Measurements from ENCODE around the gene AKT3. TPM values are rescaled to one million over a fixed set of nuclear protein-coding genes. Genes with fewer than 3 reads are reported as not detected.

AKT3 gene
- total RNA-seq, 5 donors from 2014 or later (not counting 1 experiment from before 2014, with no cell fraction given): 94.5 to 124 (median 112) TPM

DNA sequence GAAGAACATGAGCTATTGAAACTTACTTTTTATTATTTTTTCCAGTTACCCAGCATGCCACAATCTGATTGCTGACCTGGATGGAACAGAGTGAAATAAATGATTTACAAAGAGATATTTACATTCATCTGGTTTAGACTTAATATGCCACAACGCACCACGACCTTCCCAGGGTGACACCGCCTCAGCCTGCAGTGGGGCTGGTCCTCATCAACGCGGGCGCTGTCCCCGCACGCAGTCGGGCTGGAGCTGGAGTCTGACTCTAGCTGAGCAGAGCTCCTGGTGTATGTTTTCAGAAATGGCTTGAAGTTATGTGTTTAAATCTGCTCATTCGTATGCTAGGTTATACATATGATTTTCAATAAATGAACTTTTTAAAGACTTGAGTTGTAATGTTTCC is 350.3 kb downstream of the AKT3 start:
- H3K36me3 Mint-ChIP-seq: peaks cover 44% of the 10 kb centered on the region
- no peaks in the 10 kb centered on the region for H3K4me1 ChIP-seq (ENCODE audit: control insufficient read depth in 1 of 2, extremely low read depth in 1 of 2, insufficient read depth in 2 of 2, low read length in 2 of 2)
- H3K27me3 Mint-ChIP-seq: no peaks in the 10 kb centered on the region
- no peak for ATAC-seq (replicated peaks in 1 of 4)
- no peak overlapping the region for H3K4me3 Mint-ChIP-seq
- WGBS (ENCODE audit: insufficient coverage): 100% methylated on average over 1 of the region's 10 CpGs
- peak overlapping the region in 1 of 2 donors; percentile 66 for H3K27ac Mint-ChIP-seq
- POLR2A ChIA-PET: interaction anchor here in 1 of 2 donors (0.5 kb wide), 1 partner anchor 1184 kb away, joined by 4 read pairs; no protein-coding TSS in a partner anchor
- H3K36me3 ChIP-seq (ENCODE audit: control insufficient read depth in 2 of 2, extremely low read depth in 1 of 2, insufficient read depth in 1 of 2, low read length in 1 of 2): peaks cover 0 to 28% of the 10 kb centered on the region in 2 donors
- H3K9me3 ChIP-seq: no peaks in the 10 kb centered on the region
- no peaks in the 10 kb centered on the region for H3K9me3 Mint-ChIP-seq
- DNase-seq: no peak
- H3K4me1 Mint-ChIP-seq: peaks cover 0 to 2% (median 0%) of the 10 kb centered on the region in 3 donors
- no peak overlapping the region for H3K27ac ChIP-seq (ENCODE audit: low read length)
- H3K4me3 ChIP-seq (ENCODE audit: control insufficient read depth in 1 of 2, extremely low read depth in 1 of 2, low read length in 1 of 2): no peak overlapping the region
- H3K27me3 ChIP-seq (replicated peaks in 1 of 2; ENCODE audit: control insufficient read depth in 2 of 2, extremely low read depth in 1 of 2, insufficient read depth in 2 of 2, low read length in 1 of 2): no peaks in the 10 kb centered on the region
- CTCF ChIA-PET: no interaction called here

DNA sequence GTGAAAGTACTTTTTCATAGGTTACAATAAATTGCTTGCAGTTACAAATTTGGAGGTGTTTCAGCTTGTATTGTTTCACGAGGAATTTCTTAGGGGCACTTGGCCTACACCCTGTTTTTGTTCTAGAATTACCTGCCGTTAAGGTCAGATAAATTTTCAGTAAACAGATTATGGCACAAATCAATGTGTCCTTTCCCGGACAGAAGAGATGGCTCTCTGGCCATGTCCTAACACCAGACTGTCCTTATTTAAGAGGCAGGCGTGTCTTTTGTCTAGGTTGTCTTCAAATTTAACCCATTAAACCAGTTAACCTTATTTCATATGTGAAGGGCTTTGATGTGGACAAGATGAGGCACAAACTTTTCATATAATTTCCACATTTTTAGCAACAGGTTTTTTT is 350.8 kb downstream of the AKT3 start:
- DNase-seq (no peak), ATAC-seq (replicated peaks in 1 of 4) (no peak)
- Mint-ChIP-seq H3K4me1 (peaks cover 0 to 2% (median 0%) of the 10 kb centered on the region in 3 donors), H3K4me3 (no peak overlapping the region), H3K27me3 (no peaks in the 10 kb centered on the region), H3K36me3 (peaks cover 40% of the 10 kb centered on the region), H3K27ac (no peak overlapping the region), H3K9me3 (no peaks in the 10 kb centered on the region)
- 93% methylated on average over 2 of the region's 4 CpGs for WGBS (ENCODE audit: insufficient coverage)
- Histone ChIP-seq H3K36me3 (ENCODE audit: control insufficient read depth in 2 of 2, extremely low read depth in 1 of 2, insufficient read depth in 1 of 2, low read length in 1 of 2) (peaks cover 0 to 25% of the 10 kb centered on the region in 2 donors), H3K4me3 (ENCODE audit: control insufficient read depth in 1 of 2, extremely low read depth in 1 of 2, low read length in 1 of 2) (no peak overlapping the region), H3K27ac (ENCODE audit: low read length) (no peak overlapping the region), H3K9me3 (no peaks in the 10 kb centered on the region), H3K27me3 (replicated peaks in 1 of 2; ENCODE audit: control insufficient read depth in 2 of 2, extremely low read depth in 1 of 2, insufficient read depth in 2 of 2, low read length in 1 of 2) (no peaks in the 10 kb centered on the region), H3K4me1 (ENCODE audit: control insufficient read depth in 1 of 2, extremely low read depth in 1 of 2, insufficient read depth in 2 of 2, low read length in 2 of 2) (no peaks in the 10 kb centered on the region)
- CTCF ChIA-PET: no interaction called here
- POLR2A ChIA-PET: no interaction called here

DNA sequence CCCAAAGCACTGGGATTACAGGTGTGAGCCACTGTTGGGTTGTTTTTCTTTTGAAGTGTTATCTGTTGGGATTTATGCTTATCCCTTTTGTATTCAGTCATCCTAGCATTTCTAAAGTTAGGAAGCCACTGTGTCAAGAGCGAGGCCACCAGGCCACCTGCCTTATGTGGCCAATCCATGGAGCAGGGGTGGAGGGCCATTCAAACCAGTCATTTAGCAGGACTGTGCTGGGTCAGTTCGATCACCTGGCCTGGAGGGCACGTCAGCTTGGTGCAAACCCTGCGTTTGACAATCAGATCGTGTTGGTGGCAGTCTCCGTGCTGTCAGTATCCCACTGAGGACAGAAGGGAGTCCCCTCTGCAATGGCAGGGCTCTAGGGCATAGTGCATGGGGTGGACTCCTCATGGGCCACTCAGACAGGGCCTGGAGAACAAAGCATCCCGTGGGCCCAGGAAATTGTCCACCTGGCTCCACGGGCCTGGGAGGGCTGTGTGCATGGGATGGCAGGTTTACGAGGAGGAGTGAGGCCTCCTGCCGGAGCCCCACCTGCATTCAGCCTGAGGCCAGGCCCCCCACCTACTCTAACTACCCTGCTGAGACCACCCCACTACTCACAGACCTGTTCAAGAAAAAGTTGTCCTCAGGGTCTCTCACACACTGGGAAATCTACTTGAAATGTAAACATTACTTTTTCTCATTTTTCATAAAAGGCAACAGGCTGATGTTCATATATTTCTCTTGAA is 351.9 kb downstream of the AKT3 start:
- Histone ChIP-seq H3K27me3 (replicated peaks in 1 of 2; ENCODE audit: control insufficient read depth in 2 of 2, extremely low read depth in 1 of 2, insufficient read depth in 2 of 2, low read length in 1 of 2) (no peaks in the 10 kb centered on the region), H3K4me1 (ENCODE audit: control insufficient read depth in 1 of 2, extremely low read depth in 1 of 2, insufficient read depth in 2 of 2, low read length in 2 of 2) (no peaks in the 10 kb centered on the region), H3K27ac (ENCODE audit: low read length) (no peak overlapping the region), H3K4me3 (ENCODE audit: control insufficient read depth in 1 of 2, extremely low read depth in 1 of 2, low read length in 1 of 2) (no peak overlapping the region), H3K36me3 (ENCODE audit: control insufficient read depth in 2 of 2, extremely low read depth in 1 of 2, insufficient read depth in 1 of 2, low read length in 1 of 2) (peaks cover 0 to 15% of the 10 kb centered on the region in 2 donors), H3K9me3 (no peaks in the 10 kb centered on the region)
- ATAC-seq (replicated peaks in 1 of 4) (no peak), DNase-seq (no peak)
- 99% methylated on average over 10 of the region's 10 CpGs for WGBS (ENCODE audit: insufficient coverage)
- H3K27ac Mint-ChIP-seq: no peak overlapping the region
- H3K4me3 Mint-ChIP-seq: no peak overlapping the region
- POLR2A ChIA-PET: no interaction called here
- CTCF ChIA-PET: no interaction called here
- H3K36me3 Mint-ChIP-seq: peaks cover 29% of the 10 kb centered on the region
- no peaks in the 10 kb centered on the region for H3K9me3 Mint-ChIP-seq
- no peaks in the 10 kb centered on the region for H3K27me3 Mint-ChIP-seq
- peaks cover 0 to 2% (median 0%) of the 10 kb centered on the region in 3 donors for H3K4me1 Mint-ChIP-seq

DNA sequence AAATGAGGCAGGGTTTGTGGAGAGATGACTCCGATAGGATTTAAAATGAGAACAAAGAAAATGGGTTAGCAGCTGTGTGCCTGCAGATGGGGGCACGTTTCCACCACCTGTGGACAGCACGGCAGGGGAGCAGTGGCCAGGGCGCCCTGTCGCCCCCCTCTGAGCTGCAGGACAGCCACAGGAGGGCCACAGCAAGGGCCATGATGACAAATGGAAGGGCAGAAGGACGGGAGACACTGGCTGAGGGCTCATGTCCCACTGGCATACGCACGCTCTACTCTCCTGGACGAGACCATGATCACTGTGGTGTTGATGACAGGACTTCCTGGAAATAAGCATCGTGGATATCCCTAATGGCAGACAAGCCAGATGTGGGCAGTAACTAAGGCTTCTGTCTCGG is 353.2 kb downstream of the AKT3 start:
- peaks cover 0 to 2% (median 0%) of the 10 kb centered on the region in 3 donors for H3K4me1 Mint-ChIP-seq
- no peak overlapping the region for H3K4me3 ChIP-seq (ENCODE audit: control insufficient read depth in 1 of 2, extremely low read depth in 1 of 2, low read length in 1 of 2)
- H3K27ac ChIP-seq (ENCODE audit: low read length): no peak overlapping the region
- WGBS (ENCODE audit: insufficient coverage): 97% methylated on average over 10 of the region's 11 CpGs
- H3K27me3 ChIP-seq (replicated peaks in 1 of 2; ENCODE audit: control insufficient read depth in 2 of 2, extremely low read depth in 1 of 2, insufficient read depth in 2 of 2, low read length in 1 of 2): no peaks in the 10 kb centered on the region
- no peaks in the 10 kb centered on the region for H3K27me3 Mint-ChIP-seq
- CTCF ChIA-PET: no interaction called here
- H3K4me3 Mint-ChIP-seq: no peak overlapping the region
- POLR2A ChIA-PET: no interaction called here
- ATAC-seq (replicated peaks in 1 of 4): no peak
- no peaks in the 10 kb centered on the region for H3K4me1 ChIP-seq (ENCODE audit: control insufficient read depth in 1 of 2, extremely low read depth in 1 of 2, insufficient read depth in 2 of 2, low read length in 2 of 2)
- peaks cover 0 to 4% of the 10 kb centered on the region in 2 donors for H3K36me3 ChIP-seq (ENCODE audit: control insufficient read depth in 2 of 2, extremely low read depth in 1 of 2, insufficient read depth in 1 of 2, low read length in 1 of 2)
- no peak for DNase-seq
- no peaks in the 10 kb centered on the region for H3K9me3 Mint-ChIP-seq
- peaks cover 20% of the 10 kb centered on the region for H3K36me3 Mint-ChIP-seq
- no peaks in the 10 kb centered on the region for H3K9me3 ChIP-seq
- H3K27ac Mint-ChIP-seq: peak overlapping the region in 1 of 2 donors; percentile 16

DNA sequence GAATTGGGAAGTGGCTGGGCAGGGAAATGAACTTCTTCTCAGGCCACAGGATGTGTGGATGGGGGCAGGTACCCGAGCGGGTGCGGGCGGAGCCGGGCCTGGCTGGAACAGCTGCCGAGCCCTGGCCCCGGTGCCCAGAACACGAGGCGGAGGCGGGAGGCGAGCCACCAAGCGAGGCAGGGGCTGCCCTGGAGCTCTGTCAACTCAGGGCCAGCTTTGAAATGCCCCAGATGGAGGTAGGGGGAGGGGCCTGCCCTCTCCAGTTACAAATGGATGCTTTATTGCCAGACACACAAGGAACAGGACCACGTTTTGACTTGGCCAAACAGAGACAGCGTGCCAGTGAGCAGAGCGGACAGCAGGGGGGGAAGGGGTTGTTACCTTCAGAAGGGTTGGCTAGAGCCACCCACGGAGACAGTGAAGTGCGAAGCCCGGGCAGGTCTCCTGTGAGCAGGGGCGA is 353.8 kb downstream of the AKT3 start:
- H3K27ac Mint-ChIP-seq: peak overlapping the region in 1 of 2 donors; percentile 13
- 89% methylated on average over 16 of the region's 19 CpGs for WGBS (ENCODE audit: insufficient coverage)
- POLR2A ChIA-PET: no interaction called here
- no peak for DNase-seq
- Histone ChIP-seq H3K27ac (ENCODE audit: low read length) (no peak overlapping the region), H3K4me1 (ENCODE audit: control insufficient read depth in 1 of 2, extremely low read depth in 1 of 2, insufficient read depth in 2 of 2, low read length in 2 of 2) (no peaks in the 10 kb centered on the region), H3K36me3 (ENCODE audit: control insufficient read depth in 2 of 2, extremely low read depth in 1 of 2, insufficient read depth in 1 of 2, low read length in 1 of 2) (peaks cover 0 to 3% of the 10 kb centered on the region in 2 donors), H3K4me3 (ENCODE audit: control insufficient read depth in 1 of 2, extremely low read depth in 1 of 2, low read length in 1 of 2) (no peak overlapping the region), H3K27me3 (replicated peaks in 1 of 2; ENCODE audit: control insufficient read depth in 2 of 2, extremely low read depth in 1 of 2, insufficient read depth in 2 of 2, low read length in 1 of 2) (no peaks in the 10 kb centered on the region), H3K9me3 (no peaks in the 10 kb centered on the region)
- peaks cover 0 to 2% (median 0%) of the 10 kb centered on the region in 3 donors for H3K4me1 Mint-ChIP-seq
- H3K9me3 Mint-ChIP-seq: no peaks in the 10 kb centered on the region
- CTCF ChIA-PET: no interaction called here
- no peak for ATAC-seq (replicated peaks in 1 of 4)
- no peaks in the 10 kb centered on the region for H3K27me3 Mint-ChIP-seq
- H3K36me3 Mint-ChIP-seq: peaks cover 20% of the 10 kb centered on the region
- H3K4me3 Mint-ChIP-seq: no peak overlapping the region

DNA sequence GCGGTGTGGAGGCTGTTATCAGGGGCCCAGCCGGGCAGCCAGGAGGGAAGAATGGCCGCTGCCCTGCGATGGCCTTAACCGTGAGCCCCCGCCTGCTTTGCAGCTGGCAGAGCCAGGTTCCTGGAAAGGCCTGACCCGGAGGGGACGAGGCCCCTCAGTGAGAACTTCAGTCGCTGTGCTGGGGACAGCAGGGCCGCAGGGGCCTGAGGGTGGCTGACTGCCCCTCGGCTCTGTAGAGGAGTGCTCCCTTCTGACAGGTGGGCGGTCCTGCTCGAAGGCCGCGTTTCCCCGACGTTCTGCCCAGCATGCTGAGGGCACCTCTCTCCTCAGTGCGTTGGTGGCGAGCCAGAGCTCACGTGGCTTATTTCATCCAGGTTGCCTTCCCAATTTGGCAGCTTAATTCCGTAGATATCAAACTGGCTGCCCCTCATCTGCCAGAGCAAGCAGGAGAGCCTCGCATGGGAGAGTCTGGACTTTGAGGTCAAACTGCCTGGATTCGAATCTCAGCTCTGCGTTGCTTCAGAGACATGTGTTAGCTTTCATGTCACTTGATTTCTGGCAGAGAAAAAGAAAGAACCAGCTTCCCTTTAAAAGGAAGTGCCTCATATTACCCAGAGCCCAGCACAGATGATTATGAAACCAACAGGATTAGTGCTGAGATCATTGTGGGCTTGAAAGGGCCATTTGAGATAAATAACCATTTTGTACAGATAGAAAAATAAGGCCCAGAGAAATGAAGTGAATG is 354.4 kb downstream of the AKT3 start:
- CTCF ChIA-PET: no interaction called here
- Histone ChIP-seq H3K9me3 (no peaks in the 10 kb centered on the region), H3K27ac (ENCODE audit: low read length) (no peak overlapping the region), H3K36me3 (ENCODE audit: control insufficient read depth in 2 of 2, extremely low read depth in 1 of 2, insufficient read depth in 1 of 2, low read length in 1 of 2) (peaks cover 2 to 3% of the 10 kb centered on the region in 2 donors), H3K27me3 (replicated peaks in 1 of 2; ENCODE audit: control insufficient read depth in 2 of 2, extremely low read depth in 1 of 2, insufficient read depth in 2 of 2, low read length in 1 of 2) (no peaks in the 10 kb centered on the region), H3K4me3 (ENCODE audit: control insufficient read depth in 1 of 2, extremely low read depth in 1 of 2, low read length in 1 of 2) (no peak overlapping the region), H3K4me1 (ENCODE audit: control insufficient read depth in 1 of 2, extremely low read depth in 1 of 2, insufficient read depth in 2 of 2, low read length in 2 of 2) (no peaks in the 10 kb centered on the region)
- 91% methylated on average over 23 of the region's 24 CpGs for WGBS (ENCODE audit: insufficient coverage)
- H3K27me3 Mint-ChIP-seq: no peaks in the 10 kb centered on the region
- ATAC-seq (replicated peaks in 1 of 4) (no peak), DNase-seq (no peak)
- H3K4me3 Mint-ChIP-seq: no peak overlapping the region
- no peaks in the 10 kb centered on the region for H3K9me3 Mint-ChIP-seq
- peaks cover 0 to 2% (median 0%) of the 10 kb centered on the region in 3 donors for H3K4me1 Mint-ChIP-seq
- H3K36me3 Mint-ChIP-seq: peaks cover 20% of the 10 kb centered on the region
- POLR2A ChIA-PET: interaction anchor here in 1 of 2 donors (0.5 kb wide), 1 partner anchor 9 kb away, joined by 14 read pairs; no protein-coding TSS in a partner anchor
- H3K27ac Mint-ChIP-seq: peak overlapping the region in 1 of 2 donors; percentile 34

Measured in T-cell (primary cell).